HG03432 (cell line): ENCODE results near the gene TMEM209.
"Not testable (repeated sequence)": the region's sequence is repeated elsewhere in the genome, so short reads cannot be mapped to it uniquely, and the experiment has no call there.

Source experiments
- ATAC-seq: cut with Tn5 transposase; IDR thresholded peaks from one replicate; pipeline ENCODE4 v1.9.1; 2021; ENCODE audit warnings: mild to moderate bottlenecking, moderate library complexity; ENCODE audit not compliant: unreplicated experiment

Gene TMEM209

GRCh38 chr7:130131191-130131834 is 73.9 kb downstream of the TMEM209 start:
- no peak for ATAC-seq

GRCh38 chr7:130129011-130129411 is 76.2 kb downstream of the TMEM209 start:
- no peak for ATAC-seq

DNA sequence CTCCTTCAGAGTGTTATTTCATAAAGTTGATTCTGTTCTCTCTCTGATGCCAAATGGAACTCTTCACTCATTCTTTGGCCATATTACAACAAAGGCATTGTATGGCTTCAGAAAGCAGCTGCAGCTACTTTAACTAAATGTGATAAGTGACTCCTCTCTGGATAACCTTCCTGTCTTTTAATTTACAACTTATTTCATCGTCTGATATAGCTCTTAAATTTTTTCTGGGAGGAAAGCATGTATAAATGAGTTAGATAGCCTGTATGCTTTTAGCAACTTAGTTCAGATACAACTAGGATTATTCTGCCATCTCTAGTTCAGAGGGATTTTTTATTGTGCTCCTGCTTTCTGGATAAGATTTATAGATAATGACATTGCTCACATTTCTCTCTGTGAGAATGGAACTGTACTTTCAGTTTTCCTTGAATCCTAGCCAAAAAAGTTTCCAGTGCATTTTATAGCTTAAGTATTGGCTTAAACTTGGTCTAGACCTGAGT is 77.3 kb downstream of the TMEM209 start:
- ATAC-seq, result no peak

GRCh38 chr7:130127404-130127803 is 77.8 kb downstream of the TMEM209 start:
- ATAC-seq, result no peak

- ATAC-seq, result not testable (repeated sequence)
Observed at GRCh38 chr7:130126840-130127239, 78.4 kb downstream of the TMEM209 start.

DNA sequence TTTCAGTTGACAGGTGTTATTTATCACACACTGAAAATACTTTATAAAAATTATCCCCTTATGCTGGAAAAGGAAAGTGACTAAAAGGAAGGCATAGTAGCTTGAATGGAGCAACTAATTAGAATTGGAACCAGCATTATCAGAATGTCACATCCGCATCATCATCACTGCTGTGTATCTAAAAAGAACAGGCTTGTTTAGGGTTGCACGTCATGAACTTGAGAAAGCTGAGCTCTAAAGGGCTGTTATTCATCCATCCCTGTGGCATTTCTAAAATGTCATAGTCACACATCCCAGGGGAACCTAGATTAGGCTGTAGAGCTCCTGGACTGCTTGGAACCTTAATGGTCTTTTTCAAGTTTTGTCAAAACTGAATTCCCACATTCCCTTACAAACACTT is 80.5 kb downstream of the TMEM209 start:
- no peak for ATAC-seq

- no peak for ATAC-seq
Observed at GRCh38 chr7:130123501-130123900, 81.7 kb downstream of the TMEM209 start.

DNA sequence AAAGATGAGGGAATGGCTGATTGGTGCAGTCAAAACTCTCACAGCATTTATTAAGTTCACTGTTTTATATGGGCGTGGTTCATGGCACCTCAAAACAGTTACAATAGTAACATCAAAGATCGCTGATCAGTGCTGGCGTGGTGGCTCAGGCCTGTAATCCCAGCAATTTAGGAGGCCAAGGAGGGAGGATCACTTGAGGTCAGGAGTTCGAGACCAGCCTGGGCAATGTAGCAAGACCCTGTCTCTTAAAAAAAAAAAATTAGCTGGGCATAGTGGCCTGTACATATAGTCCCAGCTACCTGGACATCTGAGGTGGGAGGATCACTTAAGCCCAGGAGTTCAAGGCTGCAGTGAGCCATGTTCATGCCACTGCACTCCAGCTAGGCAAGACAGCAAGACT is 86.4 kb downstream of the TMEM209 start:
- no peak for ATAC-seq

GRCh38 chr7:130118294-130118693 is 86.9 kb downstream of the TMEM209 start:
- no peak for ATAC-seq

GRCh38 chr7:130114776-130115175 is 90.4 kb downstream of the TMEM209 start:
- no peak for ATAC-seq
